Measurements from ENCODE around the gene AGO4. TPM values are rescaled to one million over a fixed set of nuclear protein-coding genes. Genes with fewer than 3 reads are reported as not detected.
A peak's percentile ranks its signal among the peaks of the same experiment; 100 is the strongest.

AGO4 gene
- total RNA-seq, 1 donor from 2014 or later = 35.1 TPM

DNA sequence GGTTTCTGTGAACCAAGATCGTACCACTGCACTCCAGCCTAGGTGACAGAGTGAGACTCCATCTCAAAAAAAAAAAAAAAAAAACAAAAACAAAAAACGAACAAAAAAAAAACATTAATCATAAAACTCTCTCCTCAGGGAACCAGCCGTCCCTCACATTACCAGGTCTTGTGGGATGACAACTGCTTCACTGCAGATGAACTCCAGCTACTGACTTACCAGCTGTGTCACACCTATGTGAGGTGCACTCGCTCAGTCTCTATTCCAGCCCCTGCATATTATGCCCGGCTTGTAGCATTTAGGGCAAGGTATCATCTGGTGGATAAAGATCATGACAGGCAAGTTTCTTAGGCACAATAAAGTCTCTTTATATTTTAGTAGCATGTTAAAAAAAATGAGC is 42.9 kb downstream of the AGO4 start:
- H3K4me3 Mint-ChIP-seq (ENCODE audit: low read depth) = no peak overlapping the region
- no peak overlapping the region for H3K27ac Mint-ChIP-seq
- no peaks in the 10 kb centered on the region for H3K9me3 Mint-ChIP-seq (ENCODE audit: low read depth)
- TF ChIP-seq, protein P1, sequence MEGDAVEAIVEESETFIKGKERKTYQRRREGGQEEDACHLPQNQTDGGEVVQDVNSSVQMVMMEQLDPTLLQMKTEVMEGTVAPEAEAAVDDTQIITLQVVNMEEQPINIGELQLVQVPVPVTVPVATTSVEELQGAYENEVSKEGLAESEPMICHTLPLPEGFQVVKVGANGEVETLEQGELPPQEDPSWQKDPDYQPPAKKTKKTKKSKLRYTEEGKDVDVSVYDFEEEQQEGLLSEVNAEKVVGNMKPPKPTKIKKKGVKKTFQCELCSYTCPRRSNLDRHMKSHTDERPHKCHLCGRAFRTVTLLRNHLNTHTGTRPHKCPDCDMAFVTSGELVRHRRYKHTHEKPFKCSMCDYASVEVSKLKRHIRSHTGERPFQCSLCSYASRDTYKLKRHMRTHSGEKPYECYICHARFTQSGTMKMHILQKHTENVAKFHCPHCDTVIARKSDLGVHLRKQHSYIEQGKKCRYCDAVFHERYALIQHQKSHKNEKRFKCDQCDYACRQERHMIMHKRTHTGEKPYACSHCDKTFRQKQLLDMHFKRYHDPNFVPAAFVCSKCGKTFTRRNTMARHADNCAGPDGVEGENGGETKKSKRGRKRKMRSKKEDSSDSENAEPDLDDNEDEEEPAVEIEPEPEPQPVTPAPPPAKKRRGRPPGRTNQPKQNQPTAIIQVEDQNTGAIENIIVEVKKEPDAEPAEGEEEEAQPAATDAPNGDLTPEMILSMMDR (IDR thresholded peaks at IDR 0.05; ENCODE audit: unreplicated experiment) = no peak
- H3K27me3 Mint-ChIP-seq = no peaks in the 10 kb centered on the region
- no peak for DNase-seq (ENCODE audit: low spot score, unreplicated experiment)
- peaks cover 19% of the 10 kb centered on the region for H3K4me1 Mint-ChIP-seq (ENCODE audit: low read depth)
- peaks cover 28% of the 10 kb centered on the region for H3K36me3 Mint-ChIP-seq (ENCODE audit: insufficient read depth)

DNA sequence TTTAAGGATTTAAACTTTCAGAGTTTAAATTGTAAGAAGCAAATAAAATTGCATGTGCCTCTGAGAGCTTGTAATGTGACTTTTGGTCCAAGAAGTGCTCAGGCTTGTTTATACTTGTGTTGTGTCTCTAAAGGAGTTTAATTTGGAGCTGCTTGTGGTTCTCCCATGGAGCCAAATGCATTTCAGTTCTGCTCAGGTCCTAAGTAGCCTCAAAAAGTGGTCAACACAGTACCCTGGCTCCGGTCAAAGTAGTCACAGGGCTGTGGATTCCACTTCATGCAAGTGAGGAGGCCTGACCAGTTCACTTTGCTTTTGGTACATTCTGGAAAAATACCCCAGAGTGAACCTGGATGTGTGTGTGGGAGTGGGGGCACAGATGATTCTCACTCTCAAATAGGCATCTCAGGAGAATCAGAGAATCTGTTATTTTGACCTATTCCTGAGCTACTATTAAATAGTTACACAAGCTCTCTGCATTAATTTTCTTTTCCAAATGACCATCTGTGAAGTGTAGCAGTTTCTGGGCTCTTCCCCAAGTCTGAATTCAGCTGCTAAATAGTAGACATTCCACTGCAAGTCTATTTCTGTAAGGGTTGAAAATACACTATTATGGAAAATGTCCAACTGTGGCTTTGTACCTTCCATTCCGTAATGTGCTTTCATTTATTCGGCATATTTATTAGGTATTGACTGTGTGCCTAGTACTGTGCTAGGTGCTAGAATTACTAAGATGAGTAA is 43.5 kb downstream of the AGO4 start:
- H3K4me3 Mint-ChIP-seq (ENCODE audit: low read depth) = no peak overlapping the region
- no peak overlapping the region for H3K27ac Mint-ChIP-seq
- TF ChIP-seq, protein P1 (IDR thresholded peaks at IDR 0.05; ENCODE audit: unreplicated experiment) = no peak
- DNase-seq (ENCODE audit: low spot score, unreplicated experiment) = no peak
- no peaks in the 10 kb centered on the region for H3K27me3 Mint-ChIP-seq
- H3K9me3 Mint-ChIP-seq (ENCODE audit: low read depth) = no peaks in the 10 kb centered on the region
- peaks cover 24% of the 10 kb centered on the region for H3K36me3 Mint-ChIP-seq (ENCODE audit: insufficient read depth)
- peaks cover 25% of the 10 kb centered on the region for H3K4me1 Mint-ChIP-seq (ENCODE audit: low read depth)

DNA sequence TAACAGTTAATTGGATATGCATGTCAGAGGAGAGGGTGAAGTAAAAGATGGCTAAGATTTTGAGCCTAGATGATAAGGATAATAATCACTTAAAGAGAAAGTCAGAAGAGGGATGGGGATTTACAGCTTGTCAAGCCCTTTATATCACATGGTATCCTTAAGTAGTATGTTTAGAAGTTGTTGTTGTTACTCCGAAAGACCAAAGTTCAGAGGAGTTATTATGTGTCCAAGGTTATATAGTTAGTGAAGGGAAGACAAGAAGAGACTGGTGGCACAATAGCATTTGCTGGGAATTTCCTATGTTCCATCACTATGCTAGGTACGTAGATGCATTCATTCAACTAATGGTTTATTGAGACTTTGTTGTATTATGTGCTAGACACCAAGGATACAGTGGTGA is 44.4 kb downstream of the AGO4 start:
- TF ChIP-seq, protein P1 (IDR thresholded peaks at IDR 0.05; ENCODE audit: unreplicated experiment) = no peak
- H3K9me3 Mint-ChIP-seq (ENCODE audit: low read depth) = no peaks in the 10 kb centered on the region
- H3K27ac Mint-ChIP-seq = no peak overlapping the region
- H3K4me3 Mint-ChIP-seq (ENCODE audit: low read depth) = no peak overlapping the region
- H3K4me1 Mint-ChIP-seq (ENCODE audit: low read depth) = peaks cover 33% of the 10 kb centered on the region
- no peaks in the 10 kb centered on the region for H3K27me3 Mint-ChIP-seq
- peaks cover 24% of the 10 kb centered on the region for H3K36me3 Mint-ChIP-seq (ENCODE audit: insufficient read depth)
- no peak for DNase-seq (ENCODE audit: low spot score, unreplicated experiment)

DNA sequence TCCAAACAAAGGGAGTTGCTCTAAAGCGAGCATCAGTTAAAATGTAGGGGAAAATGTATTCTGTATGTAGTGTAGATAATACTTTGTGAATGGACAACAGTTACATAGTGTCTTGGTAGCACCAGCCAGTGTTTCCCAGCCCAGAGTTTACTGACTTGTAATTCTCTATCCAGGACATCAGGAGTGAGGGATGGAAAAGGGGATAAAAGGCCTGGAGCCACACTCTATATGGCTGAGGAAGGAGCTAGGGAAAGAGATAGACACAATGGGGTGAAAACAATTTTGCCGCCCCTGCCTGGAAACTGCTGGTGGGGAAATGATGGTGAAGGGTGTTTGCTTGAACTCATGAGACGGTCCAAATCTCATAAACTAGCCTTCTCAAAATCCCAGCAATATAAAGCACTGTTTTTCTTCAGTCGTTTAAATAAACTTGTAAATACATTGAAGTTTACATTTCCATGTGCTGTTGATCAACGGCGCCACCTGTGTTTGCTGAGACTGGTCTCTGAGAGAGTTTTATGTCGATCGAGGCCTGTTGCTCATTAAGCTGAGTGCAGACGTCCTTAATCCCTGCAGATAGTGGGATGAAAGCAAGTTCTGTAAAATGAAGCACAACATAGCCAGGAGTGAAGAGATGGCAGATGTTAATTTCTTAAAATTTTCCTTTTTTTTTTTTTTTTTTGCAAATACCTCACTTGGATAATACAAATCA is 47.3 kb downstream of the AGO4 start:
- peaks cover 22% of the 10 kb centered on the region for H3K36me3 Mint-ChIP-seq (ENCODE audit: insufficient read depth)
- peak overlapping the region; percentile 6 for H3K4me3 Mint-ChIP-seq (ENCODE audit: low read depth)
- no peaks in the 10 kb centered on the region for H3K9me3 Mint-ChIP-seq (ENCODE audit: low read depth)
- no peaks in the 10 kb centered on the region for H3K27me3 Mint-ChIP-seq
- H3K4me1 Mint-ChIP-seq (ENCODE audit: low read depth) = peaks cover 39% of the 10 kb centered on the region
- H3K27ac Mint-ChIP-seq = peak overlapping the region; percentile 89
- DNase-seq (ENCODE audit: low spot score, unreplicated experiment) = no peak
- TF ChIP-seq, protein P1 (IDR thresholded peaks at IDR 0.05; ENCODE audit: unreplicated experiment) = no peak

DNA sequence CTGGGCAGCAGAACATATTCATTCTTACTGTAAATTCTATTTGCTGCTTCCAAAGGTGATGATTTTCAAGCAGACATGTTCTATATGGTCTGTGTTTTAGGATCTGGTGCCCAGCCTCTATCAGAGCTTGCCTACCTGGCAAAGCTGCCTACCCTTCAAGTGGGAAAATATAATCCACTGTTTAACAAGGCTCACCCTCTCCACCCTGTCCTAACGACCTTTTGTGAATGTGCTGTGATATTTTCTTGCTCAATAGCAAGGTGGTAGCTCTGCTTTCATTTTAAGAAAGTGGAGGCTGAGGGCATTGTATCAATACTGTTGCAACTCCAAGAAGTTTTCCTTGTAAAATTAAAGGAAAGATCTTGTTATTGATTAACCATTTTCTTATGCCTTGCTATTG is 49.1 kb downstream of the AGO4 start:
- Mint-ChIP-seq H3K4me1 (ENCODE audit: low read depth) (peaks cover 39% of the 10 kb centered on the region), H3K9me3 (ENCODE audit: low read depth) (no peaks in the 10 kb centered on the region), H3K36me3 (ENCODE audit: insufficient read depth) (peaks cover 11% of the 10 kb centered on the region), H3K4me3 (ENCODE audit: low read depth) (peak overlapping the region; percentile 23), H3K27ac (no peak overlapping the region), H3K27me3 (no peaks in the 10 kb centered on the region)
- no peak for DNase-seq (ENCODE audit: low spot score, unreplicated experiment)
- TF ChIP-seq, protein P1 (IDR thresholded peaks at IDR 0.05; ENCODE audit: unreplicated experiment) = no peak

Measured in progenitor cell of endocrine pancreas (in vitro differentiated cells).